GM19240 (cell line): ENCODE results near the gene SYNPO2.
"Not testable (repeated sequence)": the region's sequence is repeated elsewhere in the genome, so short reads cannot be mapped to it uniquely, and the experiment has no call there.

Experiments
- DNase-seq: peaks from one replicate; pipeline ENCODE4 v3.0.0; 2011; ENCODE audit warnings: low spot score; ENCODE audit not compliant: insufficient read length

Gene SYNPO2

DNA sequence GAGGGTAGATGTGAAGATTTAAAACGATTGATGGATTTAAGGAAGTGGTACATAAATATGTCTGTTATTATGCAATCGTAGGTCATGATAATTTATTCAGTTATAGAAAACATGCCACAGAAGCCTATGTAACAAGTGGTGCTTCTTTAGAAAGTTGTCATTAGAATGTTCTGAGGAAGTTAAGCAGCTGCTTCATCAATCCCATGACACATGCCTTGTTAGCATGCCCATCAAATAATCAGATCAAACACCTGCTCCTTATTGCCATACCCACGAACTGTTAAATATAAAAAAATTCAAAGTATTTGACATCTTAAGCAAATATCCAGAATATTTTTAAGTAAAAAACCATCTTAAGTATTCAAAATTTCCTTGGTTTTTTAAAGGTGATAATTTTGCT, 170.6 kb downstream of the SYNPO2 start:
- no peak for DNase-seq

DNA sequence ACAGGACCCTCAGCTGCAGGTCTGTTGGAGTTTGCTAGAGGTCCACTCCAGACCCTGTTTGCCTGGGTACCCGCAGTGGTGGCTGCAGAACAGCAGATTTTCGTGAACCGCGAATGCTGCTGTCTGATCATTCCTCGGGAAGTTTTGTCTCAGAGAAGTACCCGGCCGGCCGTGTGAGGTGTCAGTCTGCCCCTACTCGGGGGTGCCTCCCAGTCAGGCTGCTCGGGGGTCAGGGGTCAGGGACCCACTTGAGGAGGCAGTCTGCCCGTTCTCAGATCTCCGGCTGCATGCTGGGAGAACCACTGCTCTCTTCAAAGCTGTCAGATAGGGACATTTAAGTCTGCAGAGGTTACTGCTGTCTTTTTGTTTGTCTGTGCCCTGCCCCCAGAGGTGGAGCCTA, 178.5 kb downstream of the SYNPO2 start:
- DNase-seq, result not testable (repeated sequence)

GRCh38 chr4:119067670-119068360, 179.2 kb downstream of the SYNPO2 start:
- DNase-seq, result not testable (repeated sequence)

- DNase-seq, result no peak
These were observed 179.9 kb downstream of the SYNPO2 start for GRCh38 chr4:119068529-119068962.

- no peak for DNase-seq
These were observed 181.6 kb downstream of the SYNPO2 start for GRCh38 chr4:119070301-119070700.

- no peak for DNase-seq
These were observed 192.3 kb downstream of the SYNPO2 start for GRCh38 chr4:119080721-119081541.

DNA sequence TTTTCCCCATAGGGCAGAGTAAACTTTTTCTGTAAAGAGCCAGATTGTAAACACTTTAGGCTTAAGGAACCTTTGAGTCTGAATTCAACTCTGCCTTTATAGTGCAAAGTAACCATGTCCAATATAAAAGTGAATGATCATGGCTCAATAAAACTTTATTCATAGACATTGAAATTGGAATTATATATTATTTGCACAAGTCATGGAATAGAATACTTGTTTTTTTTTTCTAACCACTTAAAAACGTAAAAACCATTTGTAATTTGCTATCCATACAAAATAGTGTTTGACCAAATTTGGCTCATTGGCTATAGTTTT, 192.8 kb downstream of the SYNPO2 start:
- no peak for DNase-seq

GRCh38 chr4:119081943-119082342, 193.3 kb downstream of the SYNPO2 start:
- DNase-seq, result no peak

- no peak for DNase-seq
These were observed 194.0 kb downstream of the SYNPO2 start for GRCh38 chr4:119082661-119083060.

DNA sequence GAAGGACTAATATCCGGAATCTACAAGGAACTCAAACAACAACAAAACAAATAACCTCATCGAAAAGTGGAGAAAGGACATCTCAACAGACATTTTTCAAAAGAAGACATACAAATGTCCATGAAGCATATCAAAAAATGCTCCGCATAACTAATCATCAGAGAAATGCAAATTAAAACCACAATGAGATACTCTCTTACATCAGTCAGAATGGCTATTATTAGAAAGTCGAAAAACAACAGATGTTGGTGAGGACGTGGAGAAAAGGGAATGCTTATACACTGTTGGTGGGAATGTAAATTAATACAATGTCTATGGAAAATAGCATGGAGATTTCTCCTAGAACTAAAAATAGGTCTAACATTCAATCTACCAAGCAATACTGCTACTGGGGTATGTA, 195.9 kb downstream of the SYNPO2 start:
- DNase-seq, result no peak

DNA sequence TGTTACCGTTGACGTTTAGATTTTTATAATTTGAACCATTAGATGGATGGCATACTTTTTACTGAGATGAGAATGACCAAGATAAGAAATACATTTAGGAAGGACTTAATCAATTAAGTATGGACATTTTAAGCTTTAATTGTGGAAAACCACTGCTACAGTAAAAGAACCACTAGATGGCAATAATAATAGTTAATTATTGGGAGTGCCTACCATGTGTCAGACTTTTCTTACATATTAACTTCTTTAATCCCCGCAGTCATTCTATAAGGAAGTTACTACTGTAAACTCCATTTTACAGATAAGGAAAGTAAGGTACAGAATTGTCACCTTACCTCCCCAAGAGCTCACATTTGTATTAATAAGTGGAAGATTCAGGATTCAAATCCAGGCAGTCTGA, 198.5 kb downstream of the SYNPO2 start:
- DNase-seq, result no peak

DNA sequence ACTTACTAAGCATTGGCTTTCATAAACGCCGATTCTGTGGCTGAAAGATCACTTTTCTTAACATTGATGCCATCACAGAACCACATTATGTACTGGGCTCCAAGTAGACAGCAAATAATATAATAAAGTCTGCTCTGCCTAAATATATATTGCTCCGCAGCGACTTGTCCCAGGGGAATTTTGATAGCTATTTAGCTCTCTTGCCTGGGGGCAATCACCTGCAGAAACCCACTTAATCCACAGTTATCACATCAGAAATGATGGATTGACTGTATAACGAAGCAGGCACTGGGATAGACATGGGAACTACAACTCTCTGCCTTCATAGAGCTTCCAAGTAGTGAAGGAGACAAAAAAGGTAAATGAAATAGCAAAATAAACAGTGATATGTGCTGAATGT, 199.0 kb downstream of the SYNPO2 start:
- DNase-seq, result no peak

- DNase-seq, result no peak
These were observed 204.6 kb downstream of the SYNPO2 start for GRCh38 chr4:119093042-119093827.

DNA sequence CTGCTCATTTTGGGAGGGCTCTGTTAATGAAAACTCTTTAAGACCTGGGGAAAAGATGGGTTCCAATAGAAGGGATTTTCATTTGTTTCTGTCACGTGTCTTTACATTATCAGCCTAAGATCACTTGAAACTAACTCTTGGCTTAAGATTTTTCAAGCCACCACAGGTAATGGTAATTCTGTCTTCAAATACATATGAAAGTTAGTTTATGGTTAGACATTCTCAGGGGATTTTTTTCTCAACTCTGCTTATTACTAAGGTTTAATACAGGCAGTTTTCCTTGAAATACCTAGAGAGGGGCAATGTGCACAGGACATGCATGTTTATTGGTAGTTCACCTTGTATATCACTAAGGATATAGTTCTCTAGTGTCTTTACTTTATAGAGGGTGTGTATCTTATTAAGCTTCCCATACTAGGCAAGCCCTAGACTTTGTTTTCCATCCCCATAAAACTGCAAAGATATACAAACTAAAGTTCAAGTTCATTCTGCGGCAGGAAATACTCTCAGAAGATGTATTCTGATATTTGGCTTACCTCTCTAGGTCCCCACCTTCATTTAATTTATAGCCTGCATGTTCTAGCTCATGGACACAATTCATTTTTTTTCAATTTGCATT, 208.7 kb downstream of the SYNPO2 start:
- no peak for DNase-seq

DNA sequence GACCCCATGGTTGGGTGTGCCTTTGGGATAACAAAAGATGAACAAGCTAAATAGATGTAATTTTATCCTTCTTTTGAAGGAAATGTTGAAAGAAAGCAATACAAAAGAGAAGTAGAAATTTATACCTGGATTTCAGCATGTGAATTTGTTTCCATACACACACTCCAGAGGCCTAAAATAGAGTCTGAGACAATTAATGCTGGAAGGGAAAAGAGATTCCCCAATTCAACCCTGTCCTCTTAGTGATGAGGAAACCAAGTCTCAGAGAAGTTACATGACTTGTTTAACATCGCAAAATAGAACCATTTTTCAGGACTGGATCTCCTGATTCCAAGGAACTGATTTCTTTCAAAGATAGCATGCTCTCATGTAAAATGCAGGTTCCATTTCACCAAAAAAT, 209.7 kb downstream of the SYNPO2 start:
- no peak for DNase-seq

GRCh38 chr4:119099227-119099810, 210.7 kb downstream of the SYNPO2 start:
- DNase-seq, result no peak

DNA sequence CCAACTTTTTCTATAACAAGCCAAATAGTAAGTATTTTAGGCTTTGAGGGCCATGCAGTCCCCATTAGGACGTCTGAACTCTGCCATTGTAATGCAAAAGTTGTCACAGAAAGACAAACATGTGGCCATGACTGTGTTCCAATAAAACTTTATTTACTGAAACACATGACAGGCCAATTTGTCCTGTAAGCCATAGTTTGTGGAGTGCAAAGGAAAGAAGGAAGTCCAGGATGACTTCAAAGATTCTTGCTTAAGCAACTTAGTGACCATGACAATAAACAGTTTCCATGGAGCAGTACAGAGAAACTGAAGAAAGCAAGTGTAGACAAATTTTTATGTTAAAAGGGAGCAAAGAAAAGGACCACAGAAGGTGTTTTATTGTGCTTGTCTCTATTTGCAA, 212.0 kb downstream of the SYNPO2 start:
- DNase-seq, result no peak

DNA sequence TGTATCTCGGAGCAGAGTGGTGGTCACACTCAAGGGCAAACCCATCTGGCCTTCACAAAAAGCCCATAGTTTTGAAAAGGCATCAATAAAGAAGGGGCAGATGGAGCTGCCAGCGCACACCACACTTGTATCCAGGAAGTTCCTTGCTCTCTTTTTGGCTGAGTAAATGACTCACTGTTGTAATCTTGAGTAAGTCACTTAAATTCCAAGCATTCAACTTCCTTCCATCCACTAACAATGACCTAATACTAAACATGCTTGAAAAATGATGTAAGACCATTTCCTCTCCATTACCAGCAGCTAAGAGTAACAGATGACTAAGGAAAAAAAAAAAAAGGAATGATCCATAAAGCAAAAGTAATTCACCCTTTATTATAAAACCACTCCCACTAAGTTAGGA, 214.6 kb downstream of the SYNPO2 start:
- no peak for DNase-seq

DNA sequence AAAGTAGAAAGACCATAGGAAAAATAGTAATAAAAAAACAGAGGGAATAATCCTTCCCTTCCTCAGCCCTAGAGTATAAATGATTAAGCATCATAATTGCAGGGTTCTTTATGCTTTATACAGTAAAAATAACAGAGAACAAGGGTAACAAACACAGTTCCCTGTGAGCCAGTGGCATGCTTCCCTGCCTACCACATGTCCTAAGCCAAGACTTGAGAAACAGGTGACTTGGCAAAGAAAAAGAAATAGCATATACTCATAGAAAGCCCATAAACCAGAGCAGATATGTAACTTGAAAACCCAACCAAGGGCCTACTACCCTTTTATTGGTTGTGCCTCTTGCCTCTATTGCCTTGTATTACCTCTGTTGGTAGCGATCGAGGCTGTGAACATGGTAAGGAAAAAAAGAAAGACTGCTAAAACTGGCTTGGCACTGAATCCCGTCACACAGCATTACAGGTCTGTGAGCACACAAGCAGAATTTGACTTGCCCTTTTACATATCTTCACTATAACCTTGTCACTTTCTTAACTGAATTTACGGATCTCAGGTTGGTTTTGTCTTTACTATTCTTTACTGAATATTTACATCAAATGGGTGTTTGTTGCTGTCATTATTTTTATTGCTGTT, 216.1 kb downstream of the SYNPO2 start:
- no peak for DNase-seq

- DNase-seq, result no peak
These were observed 217.0 kb downstream of the SYNPO2 start for GRCh38 chr4:119105605-119106004.
